Thyroid gland (tissue), 4 donors: ENCODE results near the gene FAM120B.

Experiments used
- CTCF ChIP-seq, 6 experiments: fragments of 200-600 bp in 3 of 6; fragments of 450-650 bp in 3 of 6; sonication (generic) in 3 of 6; IDR thresholded peaks; one replicate each; pipeline ENCODE4 v1.5.1; 2016 to 2019; ENCODE audit warnings: antibody characterized with exemption in 6 of 6, mild to moderate bottlenecking in 2 of 6, inconsistent platforms in 1 of 6, moderate library complexity in 1 of 6
- POLR2A ChIP-seq, 2 donors: fragments of 450-650 bp; IDR thresholded peaks; one replicate each; pipeline ENCODE4 v1.6.1; 2017; ENCODE audit warnings: antibody characterized with exemption in 2 of 2, mild to moderate bottlenecking in 2 of 2, moderate library complexity in 1 of 2

GRCh38 chr6:170445971-170446370 is 139.4 kb downstream of the FAM120B start:
- TF ChIP-seq CTCF (IDR thresholded peaks at IDR 0.05) (no peak), POLR2A (IDR thresholded peaks at IDR 0.05) (no peak)
